ENCODE measurements around the gene PRAMEF13.
A peak's percentile ranks its signal among the peaks of the same experiment; 100 is the strongest.
"Not testable (repeated sequence)": the region's sequence is repeated elsewhere in the genome, so short reads cannot be mapped to it uniquely, and the experiment has no call there.

Gene PRAMEF13

GRCh38 chr1:13201309-13201708 lies at the start of gene PRAMEF13:
PRAMEF13 (minus strand) TSS chr1:13201409; CDS start chr1:13199589, 1,820 bp downstream.
- not testable (repeated sequence) for DNase-seq (ENCODE audit: low read depth)

DNA sequence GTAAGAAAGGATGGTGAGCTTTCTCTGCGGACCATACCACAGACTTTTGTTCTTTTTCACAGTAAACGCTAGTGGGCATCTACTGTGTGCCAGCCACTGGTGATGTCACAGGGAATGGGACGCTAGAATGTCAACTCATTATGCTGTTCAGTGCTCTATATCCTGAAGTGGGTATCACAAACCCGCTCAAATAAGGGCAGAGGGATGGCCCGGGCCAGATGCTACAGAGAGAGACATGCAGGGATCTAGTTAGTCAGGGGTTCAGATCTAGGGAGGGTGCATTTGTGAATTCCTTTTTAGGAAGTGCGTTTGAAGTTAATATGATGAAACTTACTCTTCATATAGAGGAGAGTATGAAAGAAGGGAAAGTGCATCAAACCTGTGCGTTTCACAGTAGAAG lies 45.9 kb upstream of the PRAMEF13 start:
- not testable (repeated sequence) for DNase-seq (ENCODE audit: low read depth)

DNA sequence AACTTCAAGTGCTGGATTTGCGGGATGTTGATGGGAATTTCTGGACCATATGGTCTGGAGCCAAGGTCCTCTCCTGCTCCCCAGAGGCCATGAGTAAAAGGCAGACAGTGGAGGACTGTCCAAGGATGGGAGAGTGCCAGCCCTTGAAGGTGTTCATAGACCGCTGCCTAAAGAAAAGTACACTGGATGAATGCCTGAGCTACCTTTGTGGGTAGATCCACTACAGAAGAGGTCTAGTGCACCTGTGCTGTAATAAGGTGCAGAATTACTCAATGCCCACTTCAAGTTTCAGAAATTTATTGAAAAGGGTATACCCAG lies 45.3 kb upstream of the PRAMEF13 start:
- DNase-seq (ENCODE audit: low read depth): not testable (repeated sequence)

GRCh38 chr1:13245841-13246553 lies 44.8 kb upstream of the PRAMEF13 start:
- not testable (repeated sequence) for DNase-seq (ENCODE audit: low read depth)

- not testable (repeated sequence) for DNase-seq (ENCODE audit: low read depth)
Observed at GRCh38 chr1:13243536-13244263, 42.5 kb upstream of the PRAMEF13 start.

GRCh38 chr1:13239633-13240032 lies 38.4 kb upstream of the PRAMEF13 start:
- DNase-seq (ENCODE audit: low read depth): not testable (repeated sequence)

DNA sequence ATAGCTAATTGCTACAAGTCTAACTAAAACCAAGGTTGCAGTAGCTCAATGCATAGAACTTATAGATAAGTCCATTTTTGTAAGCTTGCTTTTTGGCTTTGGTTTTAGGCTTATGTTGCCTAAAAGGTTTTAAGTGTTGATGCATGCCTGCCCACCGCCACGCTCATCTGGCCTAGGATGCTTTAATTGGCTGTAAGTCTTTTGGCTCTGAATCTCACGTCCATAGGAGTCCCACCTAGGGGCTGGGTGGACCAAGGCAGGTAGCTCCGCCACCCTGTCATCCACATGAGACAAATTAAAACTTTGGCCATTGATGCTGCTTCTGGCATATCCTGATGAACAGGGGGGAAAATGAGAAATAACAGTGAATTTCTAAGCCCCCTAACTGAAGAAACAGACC lies 36.4 kb upstream of the PRAMEF13 start:
- not testable (repeated sequence) for DNase-seq (ENCODE audit: low read depth)

DNA sequence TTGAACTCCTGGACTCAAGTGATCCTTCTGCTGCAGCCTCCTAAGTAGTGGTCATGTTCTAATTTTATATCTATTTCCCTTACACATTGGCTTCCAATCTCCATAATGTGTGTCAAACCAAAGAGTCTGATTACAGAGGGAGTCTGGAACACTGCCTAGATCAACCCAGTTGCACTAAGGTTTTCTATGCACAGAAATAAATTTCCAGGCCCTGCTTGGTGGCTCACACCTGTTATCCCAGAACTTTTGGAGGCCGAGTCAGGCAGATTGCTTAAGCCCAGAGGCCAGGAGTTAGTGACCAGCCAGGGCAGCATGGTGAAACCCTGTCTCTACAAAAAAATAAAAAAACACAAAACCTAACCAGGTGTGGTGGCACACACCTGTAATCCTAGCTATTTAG lies 32.8 kb upstream of the PRAMEF13 start:
- DNase-seq (ENCODE audit: low read depth): not testable (repeated sequence)

GRCh38 chr1:13232056-13232455 lies 30.8 kb upstream of the PRAMEF13 start:
- DNase-seq (ENCODE audit: low read depth): not testable (repeated sequence)

DNA sequence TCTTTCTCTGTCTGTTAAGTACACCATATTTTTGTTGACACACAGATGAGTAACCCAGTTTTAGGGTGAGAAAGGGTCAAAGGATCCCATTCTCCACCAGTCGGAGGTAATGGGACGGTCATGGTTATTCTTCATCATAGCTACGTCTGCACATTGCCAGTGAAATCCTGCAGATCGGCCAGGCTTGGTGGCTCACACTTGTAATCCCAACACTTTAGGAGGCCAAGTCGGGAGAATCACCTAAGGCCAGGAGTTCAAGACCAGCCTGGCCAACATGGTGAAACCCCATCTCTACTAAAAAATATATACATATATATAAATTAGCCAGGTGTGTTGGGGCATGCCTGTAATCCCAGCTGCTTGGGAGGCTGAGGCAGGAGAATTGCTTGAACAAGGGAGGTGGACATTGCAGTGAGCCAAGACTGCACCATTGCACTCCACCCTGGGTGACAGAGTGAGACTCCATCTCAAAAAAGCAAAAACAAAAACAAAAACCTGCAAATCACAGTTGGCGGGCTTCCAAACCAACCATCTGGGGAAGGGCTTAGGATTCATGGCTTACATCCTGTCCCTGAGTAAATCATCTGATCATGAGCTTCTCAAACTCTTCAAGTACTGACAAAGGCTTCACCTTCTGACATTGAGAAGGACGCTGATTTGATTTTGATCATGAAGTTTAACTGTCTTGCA lies 30.0 kb upstream of the PRAMEF13 start:
- not testable (repeated sequence) for DNase-seq (ENCODE audit: low read depth)

DNA sequence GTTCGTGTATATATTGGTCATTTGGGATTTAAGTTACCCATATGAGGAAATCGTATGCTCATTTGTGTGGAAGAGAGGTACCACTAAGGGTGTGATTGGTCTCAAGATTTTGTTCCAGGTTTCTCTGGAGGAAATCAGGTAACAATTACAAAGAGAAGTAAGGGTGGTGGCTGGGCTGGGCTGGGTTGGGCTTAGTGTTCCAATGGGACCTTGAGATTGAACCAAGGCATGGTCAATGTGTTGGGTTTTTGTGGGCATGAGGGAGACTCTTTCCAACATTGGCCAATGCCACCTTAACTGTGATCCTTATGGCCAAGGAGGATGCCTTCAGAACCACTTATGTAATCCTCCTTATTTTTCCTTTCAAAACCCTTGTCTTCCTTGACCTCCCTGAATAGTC lies 29.4 kb upstream of the PRAMEF13 start:
- DNase-seq (ENCODE audit: low read depth): not testable (repeated sequence)

DNA sequence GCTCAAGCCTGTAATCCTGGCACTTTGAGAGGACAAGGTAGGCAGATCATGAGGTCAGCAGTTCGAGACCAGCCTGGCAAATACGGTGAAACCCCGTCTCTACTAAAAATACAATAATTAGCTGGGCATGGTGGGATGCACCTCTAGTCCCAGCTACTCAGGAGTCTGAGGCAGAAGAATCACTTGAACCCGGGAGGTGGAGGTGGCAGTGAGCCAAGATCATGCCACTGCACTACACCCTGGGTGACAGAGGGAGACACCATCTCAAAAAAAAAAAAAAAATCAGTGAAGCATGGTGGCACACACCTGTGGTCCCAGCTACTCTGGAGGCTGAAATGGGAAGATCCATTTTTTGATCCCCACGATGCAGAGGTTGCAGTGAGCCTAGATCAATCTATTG lies 28.9 kb upstream of the PRAMEF13 start:
- not testable (repeated sequence) for DNase-seq (ENCODE audit: low read depth)

DNA sequence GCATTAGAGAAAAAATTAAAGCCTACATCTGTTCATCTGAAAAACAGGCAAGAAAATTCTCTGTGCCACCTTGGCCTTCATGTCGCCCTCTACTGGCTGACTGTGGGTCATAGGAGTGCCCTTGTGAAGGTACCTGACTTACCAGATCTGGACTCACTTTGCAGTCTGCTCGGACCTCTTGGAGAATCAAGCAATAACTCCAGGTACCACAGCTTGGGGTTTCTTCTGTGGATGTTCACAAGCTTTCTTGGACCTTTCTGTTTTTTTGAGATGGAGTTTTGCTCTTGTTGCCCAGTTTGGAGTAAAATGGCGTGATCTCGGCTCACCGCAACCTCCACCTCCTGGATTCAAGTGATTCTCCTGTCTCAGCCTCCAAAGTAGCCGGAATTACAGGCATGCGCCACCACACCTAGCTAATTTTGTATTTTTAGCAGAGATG lies 27.2 kb upstream of the PRAMEF13 start:
- DNase-seq (ENCODE audit: low read depth): peak; percentile 26

DNA sequence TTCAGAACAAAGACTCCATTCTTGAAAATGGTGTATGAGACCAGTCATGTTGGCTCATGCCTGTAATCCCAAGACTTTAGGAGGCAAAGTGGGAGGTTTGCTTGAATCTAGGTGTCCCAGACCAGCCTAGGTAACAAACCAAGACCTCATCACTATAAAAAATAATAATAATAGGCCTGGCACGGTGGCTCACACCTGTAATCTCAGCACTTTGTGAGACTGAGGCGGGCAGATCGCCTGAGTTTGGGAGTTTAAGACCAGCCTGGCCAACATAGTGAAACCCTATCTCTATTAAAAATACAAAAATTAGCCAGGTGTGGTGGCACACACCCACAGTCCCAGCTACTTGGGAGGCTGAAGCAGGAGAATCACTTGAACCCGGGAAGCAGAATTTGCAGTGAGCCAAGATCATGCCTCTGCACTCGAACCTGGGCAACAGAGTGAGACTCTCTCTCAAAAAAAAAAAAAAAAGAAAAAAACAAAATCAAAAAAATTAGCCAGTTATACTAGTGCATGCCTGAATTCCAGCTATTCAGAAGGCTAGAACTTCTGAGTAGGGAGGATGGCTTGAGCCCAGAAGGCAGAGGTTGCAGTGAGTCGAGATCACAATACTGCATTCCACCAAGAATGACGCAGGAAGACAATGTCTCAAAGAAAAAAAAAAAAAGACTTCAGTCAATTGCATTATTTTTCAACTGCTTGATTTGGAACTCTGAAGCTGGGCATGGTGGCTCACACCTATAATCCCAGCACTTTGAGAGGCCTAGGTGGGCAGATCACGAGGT lies 26.3 kb upstream of the PRAMEF13 start:
- DNase-seq (ENCODE audit: low read depth): not testable (repeated sequence)

DNA sequence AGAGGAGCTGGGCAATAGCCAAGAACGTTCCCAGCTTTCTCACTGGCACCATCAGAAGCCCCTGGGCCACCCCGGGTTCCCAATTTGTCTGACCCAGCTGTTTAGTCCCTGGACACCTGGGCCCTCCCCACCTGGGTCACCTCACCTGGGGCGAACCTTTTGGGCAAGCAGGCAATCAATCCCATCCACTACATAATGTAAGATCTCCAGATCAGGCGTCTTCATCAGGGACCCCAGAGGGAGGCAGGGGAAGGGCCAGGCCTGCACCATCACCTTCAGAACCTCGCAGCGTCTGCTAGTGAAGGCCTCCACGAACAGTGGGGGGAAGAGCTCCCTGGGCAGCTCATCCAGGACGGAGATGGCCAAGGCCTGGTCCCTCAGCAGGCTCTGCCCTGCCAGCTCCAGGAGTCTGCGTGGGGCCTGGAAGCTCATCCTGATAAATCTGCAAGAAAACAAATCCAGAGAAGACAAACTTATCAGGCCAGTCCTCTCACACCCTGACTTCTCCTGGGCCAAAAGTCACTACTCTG lies 24.5 kb upstream of the PRAMEF13 start, which contains the start of gene PRAMEF18:
Gene PRAMEF18, minus strand, starts transcription at position 480 of the 530 bp plus-strand sequence. Its CDS starts 48 bp downstream, at position 432.
- DNase-seq (ENCODE audit: low read depth): not testable (repeated sequence)

DNA sequence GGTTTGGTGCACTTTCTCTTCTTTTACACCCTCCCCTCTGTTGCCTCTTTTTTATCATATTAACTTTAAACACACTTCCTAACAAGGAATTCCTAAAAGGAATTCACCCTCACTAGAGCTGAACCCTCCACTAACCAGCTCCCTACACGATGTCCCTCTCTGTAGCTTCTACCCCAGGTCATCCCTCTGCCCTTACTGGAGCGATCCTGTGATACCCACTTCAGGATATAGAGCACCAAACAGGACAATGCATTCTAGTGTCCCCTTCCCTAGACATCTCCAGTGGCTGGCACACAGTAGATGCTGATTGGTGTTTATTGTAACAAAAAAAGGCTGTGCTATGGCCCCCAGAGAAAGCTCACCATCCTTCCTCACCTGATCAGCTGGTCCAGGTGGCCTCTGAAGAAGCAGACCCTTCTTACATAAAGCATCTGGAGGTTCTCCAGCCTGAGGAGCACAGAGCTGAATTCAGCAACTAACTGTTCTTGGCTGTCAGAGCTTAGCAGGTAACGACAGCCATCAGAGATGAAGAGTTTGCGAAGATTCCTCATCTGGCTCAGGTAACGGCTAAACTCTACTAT lies 23.4 kb upstream of the PRAMEF13 start:
- DNase-seq (ENCODE audit: low read depth): no peak

DNA sequence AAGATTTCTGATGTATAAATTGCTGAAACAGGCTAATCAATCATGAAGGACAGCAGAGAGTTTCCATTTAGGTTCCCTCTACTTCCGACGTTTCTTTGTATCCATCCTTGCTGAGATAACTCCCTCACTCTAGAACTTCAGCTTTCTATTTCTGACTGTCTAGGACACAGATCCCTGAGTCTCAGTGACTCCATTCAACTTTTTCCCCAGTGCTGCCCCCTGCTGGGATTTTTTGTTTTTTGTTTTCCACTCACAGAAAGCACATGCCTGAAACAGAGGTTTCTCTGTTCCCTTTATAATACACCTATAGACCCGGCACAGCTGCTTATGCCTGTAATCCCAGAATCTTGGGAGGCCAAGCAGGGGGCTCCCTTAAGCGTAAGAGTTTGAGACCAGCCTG lies 21.6 kb upstream of the PRAMEF13 start:
- DNase-seq (ENCODE audit: low read depth): not testable (repeated sequence)

DNA sequence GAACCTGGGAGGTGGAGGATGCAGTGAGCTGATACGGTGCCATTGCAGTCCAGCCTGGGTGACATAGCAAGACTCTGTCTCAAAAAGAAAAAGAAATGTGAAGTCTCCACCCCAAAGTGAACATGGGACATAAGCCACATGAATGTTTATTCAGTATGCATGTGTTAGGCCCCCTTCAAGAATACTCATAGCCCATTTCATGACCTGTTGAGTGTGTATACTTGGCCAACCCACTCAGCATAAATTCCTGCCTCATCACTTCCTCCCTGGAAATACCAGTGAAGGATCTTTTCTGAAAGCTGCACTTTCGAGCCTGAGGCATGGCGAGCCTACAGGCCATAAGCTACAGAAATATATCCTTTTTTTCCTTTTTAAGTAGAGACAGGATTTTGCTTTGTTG lies 18.0 kb upstream of the PRAMEF13 start:
- not testable (repeated sequence) for DNase-seq (ENCODE audit: low read depth)

DNA sequence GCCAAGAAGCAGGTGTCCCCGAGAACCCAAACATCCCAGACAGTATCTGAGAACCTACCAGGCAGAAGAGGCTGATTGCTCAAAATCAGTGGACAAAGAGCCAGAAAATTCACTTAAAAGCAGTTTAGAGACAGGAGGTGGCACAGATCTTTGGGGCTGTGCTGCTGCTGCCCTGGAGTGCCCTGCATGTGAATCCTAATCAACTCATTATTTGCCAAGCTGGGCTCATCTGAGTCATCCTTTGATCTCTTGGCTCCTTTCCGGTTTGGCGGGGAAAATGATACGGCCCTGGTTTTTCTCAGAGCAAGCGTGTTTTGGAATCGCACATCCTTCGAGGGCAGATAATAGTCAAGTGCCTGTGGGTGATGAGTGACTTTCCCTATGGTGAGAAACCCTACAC lies 15.4 kb upstream of the PRAMEF13 start:
- not testable (repeated sequence) for DNase-seq (ENCODE audit: low read depth)

- DNase-seq (ENCODE audit: low read depth): not testable (repeated sequence)
Observed at GRCh38 chr1:13208712-13209111, 7.5 kb upstream of the PRAMEF13 start.

DNA sequence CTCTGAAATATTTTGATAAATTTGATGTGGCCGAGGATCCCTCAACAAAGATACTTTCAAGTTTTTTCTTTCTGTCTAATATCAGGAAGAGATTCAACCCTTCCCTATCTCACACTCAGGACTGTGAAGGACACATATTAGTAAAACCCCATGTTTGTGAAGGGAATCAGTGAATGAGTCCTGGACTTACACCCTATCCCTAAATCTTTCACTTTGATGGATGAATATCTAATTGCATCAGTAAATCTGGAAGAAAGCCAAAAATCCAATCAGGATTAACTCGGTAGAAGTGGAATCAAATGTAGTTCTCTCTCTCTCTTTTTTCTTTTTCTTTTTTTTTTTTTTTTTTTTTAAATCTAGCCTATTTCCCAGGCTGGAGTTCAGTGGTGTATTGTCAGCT lies 29.7 kb downstream of the PRAMEF13 start, which contains the start of gene PRAMEF9:
Gene PRAMEF9, plus strand, starts transcription at position 301 of the 400 bp plus-strand sequence. CDS start 3,433 bp downstream, outside the sequence.
- DNase-seq (ENCODE audit: low read depth): not testable (repeated sequence)

All from activated T-cell treated with anti-CD3 and anti-CD28 coated beads for 24 hours (primary cell).